ENCODE results near the gene CHCHD4. TPM values are rescaled to one million over a fixed set of nuclear protein-coding genes. Genes with fewer than 3 reads are reported as not detected.
"Not testable (repeated sequence)": the region's sequence is repeated elsewhere in the genome, so short reads cannot be mapped to it uniquely, and the experiment has no call there.

CHCHD4 gene
- total RNA-seq, 1 donor, result 1.9 TPM

GRCh38 chr3:14096742-14097141, 27.9 kb downstream of the CHCHD4 start:
- Histone ChIP-seq H3K27me3 (ENCODE audit: insufficient read depth, low read length) (peaks cover 14% of the 10 kb centered on the region), H3K9me3 (ENCODE audit: low read depth, low read length) (no peaks in the 10 kb centered on the region), H3K4me1 (ENCODE audit: insufficient read depth, low read length) (no peaks in the 10 kb centered on the region), H3K4me3 (ENCODE audit: low read length) (no peak overlapping the region)

GRCh38 chr3:14093831-14094230, 30.8 kb downstream of the CHCHD4 start:
- H3K4me3 ChIP-seq (ENCODE audit: low read length), result no peak overlapping the region
- H3K9me3 ChIP-seq (ENCODE audit: low read depth, low read length), result no peaks in the 10 kb centered on the region
- peaks cover 14% of the 10 kb centered on the region for H3K27me3 ChIP-seq (ENCODE audit: insufficient read depth, low read length)
- no peaks in the 10 kb centered on the region for H3K4me1 ChIP-seq (ENCODE audit: insufficient read depth, low read length)

- H3K27me3 ChIP-seq (ENCODE audit: insufficient read depth, low read length), result peaks cover 7% of the 10 kb centered on the region
- H3K4me3 ChIP-seq (ENCODE audit: low read length), result no peak overlapping the region
- H3K4me1 ChIP-seq (ENCODE audit: insufficient read depth, low read length), result no peaks in the 10 kb centered on the region
- H3K9me3 ChIP-seq (ENCODE audit: low read depth, low read length), result no peaks in the 10 kb centered on the region
These were observed 32.2 kb downstream of the CHCHD4 start for GRCh38 chr3:14092464-14092863.

- not testable (repeated sequence) for H3K9me3 ChIP-seq (ENCODE audit: low read depth, low read length); H3K4me1 ChIP-seq (ENCODE audit: insufficient read depth, low read length); H3K27me3 ChIP-seq (ENCODE audit: insufficient read depth, low read length); H3K4me3 ChIP-seq (ENCODE audit: low read length)
These were observed 32.7 kb downstream of the CHCHD4 start for GRCh38 chr3:14091959-14092358.

GRCh38 chr3:14087461-14087860, 37.2 kb downstream of the CHCHD4 start:
- H3K4me3 ChIP-seq (ENCODE audit: low read length); H3K9me3 ChIP-seq (ENCODE audit: low read depth, low read length); H3K27me3 ChIP-seq (ENCODE audit: insufficient read depth, low read length); H3K4me1 ChIP-seq (ENCODE audit: insufficient read depth, low read length): not testable (repeated sequence)

GRCh38 chr3:14082108-14082657, 42.5 kb downstream of the CHCHD4 start:
- Histone ChIP-seq H3K9me3 (ENCODE audit: low read depth, low read length) (no peaks in the 10 kb centered on the region), H3K27me3 (ENCODE audit: insufficient read depth, low read length) (no peaks in the 10 kb centered on the region), H3K4me3 (ENCODE audit: low read length) (no peak overlapping the region), H3K4me1 (ENCODE audit: insufficient read depth, low read length) (no peaks in the 10 kb centered on the region)

- Histone ChIP-seq H3K4me3 (ENCODE audit: low read length) (no peak overlapping the region), H3K9me3 (ENCODE audit: low read depth, low read length) (no peaks in the 10 kb centered on the region), H3K27me3 (ENCODE audit: insufficient read depth, low read length) (no peaks in the 10 kb centered on the region), H3K4me1 (ENCODE audit: insufficient read depth, low read length) (no peaks in the 10 kb centered on the region)
These were observed 47.4 kb downstream of the CHCHD4 start for GRCh38 chr3:14077310-14077709.

GRCh38 chr3:14075233-14075632, 49.4 kb downstream of the CHCHD4 start:
- not testable (repeated sequence) for H3K9me3 ChIP-seq (ENCODE audit: low read depth, low read length); H3K4me3 ChIP-seq (ENCODE audit: low read length); H3K27me3 ChIP-seq (ENCODE audit: insufficient read depth, low read length); H3K4me1 ChIP-seq (ENCODE audit: insufficient read depth, low read length)

- no peak overlapping the region for H3K4me3 ChIP-seq (ENCODE audit: low read length)
- H3K27me3 ChIP-seq (ENCODE audit: insufficient read depth, low read length), result peaks cover 4% of the 10 kb centered on the region
- no peaks in the 10 kb centered on the region for H3K9me3 ChIP-seq (ENCODE audit: low read depth, low read length)
- no peaks in the 10 kb centered on the region for H3K4me1 ChIP-seq (ENCODE audit: insufficient read depth, low read length)
These were observed 59.8 kb downstream of the CHCHD4 start for GRCh38 chr3:14064910-14065309.

- Histone ChIP-seq H3K27me3 (ENCODE audit: insufficient read depth, low read length) (peaks cover 4% of the 10 kb centered on the region), H3K4me1 (ENCODE audit: insufficient read depth, low read length) (no peaks in the 10 kb centered on the region), H3K4me3 (ENCODE audit: low read length) (no peak overlapping the region), H3K9me3 (ENCODE audit: low read depth, low read length) (no peaks in the 10 kb centered on the region)
These were observed 61.5 kb downstream of the CHCHD4 start for GRCh38 chr3:14063152-14063551.

Other genes with a start within 250 kb of the CHCHD4 start
- 4.8 TPM for gene WNT7A, start 244.8 kb downstream of the CHCHD4 start, total RNA-seq
- gene TMEM43, start 182 bp upstream of the CHCHD4 start, total RNA-seq, result 23.7 TPM
- gene XPC, start 53.7 kb upstream of the CHCHD4 start, total RNA-seq, result 48.7 TPM
- gene LSM3, start 53.9 kb upstream of the CHCHD4 start, total RNA-seq, result 7.1 TPM